Measurements from ENCODE around the gene ANKFN1.
A peak's percentile ranks its signal among the peaks of the same experiment; 100 is the strongest.
"Not testable (repeated sequence)": the region's sequence is repeated elsewhere in the genome, so short reads cannot be mapped to it uniquely, and the experiment has no call there.

Gene ANKFN1

GRCh38 chr17:56351675-56352074 is 198.4 kb downstream of the ANKFN1 start:
- DNase-seq (ENCODE audit: low read depth) = no peak

- DNase-seq (ENCODE audit: low read depth) = peak; percentile 68
These were observed 205.4 kb downstream of the ANKFN1 start for GRCh38 chr17:56358651-56359050.

GRCh38 chr17:56359518-56359917 is 206.2 kb downstream of the ANKFN1 start:
- DNase-seq (ENCODE audit: low read depth) = no peak

- DNase-seq (ENCODE audit: low read depth) = no peak
These were observed 214.1 kb downstream of the ANKFN1 start for GRCh38 chr17:56367366-56367765.

- DNase-seq (ENCODE audit: low read depth) = peak; percentile 6
These were observed 220.9 kb downstream of the ANKFN1 start for GRCh38 chr17:56373981-56374833.

GRCh38 chr17:56389356-56389755 is 236.1 kb downstream of the ANKFN1 start:
- DNase-seq (ENCODE audit: low read depth) = no peak

- no peak for DNase-seq (ENCODE audit: low read depth)
These were observed 239.0 kb downstream of the ANKFN1 start for GRCh38 chr17:56392321-56392720.

GRCh38 chr17:56393156-56393555 is 239.9 kb downstream of the ANKFN1 start:
- no peak for DNase-seq (ENCODE audit: low read depth)

GRCh38 chr17:56395787-56396186 is 242.5 kb downstream of the ANKFN1 start:
- DNase-seq (ENCODE audit: low read depth) = no peak

- DNase-seq (ENCODE audit: low read depth) = no peak
These were observed 253.8 kb downstream of the ANKFN1 start for GRCh38 chr17:56407086-56407485.

- DNase-seq (ENCODE audit: low read depth) = not testable (repeated sequence)
These were observed 259.1 kb downstream of the ANKFN1 start for GRCh38 chr17:56412356-56412755.

GRCh38 chr17:56416682-56417351 is 263.5 kb downstream of the ANKFN1 start:
- DNase-seq (ENCODE audit: low read depth) = no peak

- DNase-seq (ENCODE audit: low read depth) = no peak
These were observed 270.7 kb downstream of the ANKFN1 start for GRCh38 chr17:56424005-56424404.

- no peak for DNase-seq (ENCODE audit: low read depth)
These were observed 271.3 kb downstream of the ANKFN1 start for GRCh38 chr17:56424543-56425044.

- DNase-seq (ENCODE audit: low read depth) = no peak
These were observed 272.2 kb downstream of the ANKFN1 start for GRCh38 chr17:56425483-56425882.

GRCh38 chr17:56426901-56427300 is 273.6 kb downstream of the ANKFN1 start:
- DNase-seq (ENCODE audit: low read depth) = no peak

GRCh38 chr17:56431736-56432135 is 278.5 kb downstream of the ANKFN1 start:
- DNase-seq (ENCODE audit: low read depth) = no peak

GRCh38 chr17:56432443-56432842 is 279.2 kb downstream of the ANKFN1 start:
- DNase-seq (ENCODE audit: low read depth) = no peak

GRCh38 chr17:56434610-56435009 is 281.3 kb downstream of the ANKFN1 start:
- no peak for DNase-seq (ENCODE audit: low read depth)

GRCh38 chr17:56436142-56436541 is 282.9 kb downstream of the ANKFN1 start:
- no peak for DNase-seq (ENCODE audit: low read depth)

- DNase-seq (ENCODE audit: low read depth) = peak; percentile 45
These were observed 287.1 kb downstream of the ANKFN1 start for GRCh38 chr17:56440419-56440818.

- DNase-seq (ENCODE audit: low read depth) = peak; percentile 79
These were observed 288.0 kb downstream of the ANKFN1 start for GRCh38 chr17:56441308-56441707.

Measured in ELR (cell line).